GM12891 (cell line): Measurements from ENCODE around the gene LRRC1.

Experiments
- PAX5 ChIP-seq: IDR thresholded peaks from 2 replicates; pipeline ENCODE4 v1.6.1; 2011; ENCODE audit warnings: low read length, moderate library complexity, mild to moderate bottlenecking; ENCODE audit not compliant: insufficient read depth, severe bottlenecking
- POLR2A ChIP-seq: IDR thresholded peaks from 2 replicates; pipeline ENCODE4 v1.6.1; 2011; ENCODE audit warnings: low read depth, low read length, control low read depth
- POLR2AphosphoS5 ChIP-seq: IDR thresholded peaks from 2 replicates; pipeline ENCODE4 v1.6.1; 2011; ENCODE audit warnings: low read depth, low read length, control low read depth
- TAF1 ChIP-seq: IDR thresholded peaks from 2 replicates; pipeline ENCODE4 v1.6.1; 2011; ENCODE audit warnings: low read depth, low read length, control low read depth

DNA sequence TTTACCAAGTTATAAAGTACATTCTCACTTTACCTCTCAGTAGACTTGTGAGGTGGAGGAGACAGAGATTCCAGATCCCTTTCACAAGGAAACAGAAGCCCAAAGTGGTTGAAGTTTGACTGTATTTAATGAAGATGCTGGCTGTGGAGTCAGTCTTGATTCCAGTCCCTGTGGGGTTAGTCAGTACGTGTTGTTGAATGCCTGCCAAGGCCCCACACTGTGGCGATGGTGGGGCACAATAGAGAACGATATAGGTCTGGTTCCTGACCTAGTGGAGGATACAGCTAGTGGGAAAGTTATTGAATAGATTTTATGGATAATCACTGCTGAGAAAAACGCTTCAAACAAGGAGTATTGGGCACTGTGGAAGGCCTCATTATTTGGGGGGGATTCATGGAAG, 71.4 kb downstream of the LRRC1 start:
- TF ChIP-seq TAF1 (no peak), POLR2A (no peak), PAX5 (no peak), POLR2AphosphoS5 (no peak)
